NCI-H2196 treated with DMSO at 0.1 percent for 48 hours (cell line): ENCODE results near the gene SNX11.

Source experiments
- DNase-seq: peaks from one replicate; lab custom pipeline; 2025; ENCODE audit not compliant: unreplicated experiment; lab: John Stamatoyannopoulos, UW

SNX11 gene

DNA sequence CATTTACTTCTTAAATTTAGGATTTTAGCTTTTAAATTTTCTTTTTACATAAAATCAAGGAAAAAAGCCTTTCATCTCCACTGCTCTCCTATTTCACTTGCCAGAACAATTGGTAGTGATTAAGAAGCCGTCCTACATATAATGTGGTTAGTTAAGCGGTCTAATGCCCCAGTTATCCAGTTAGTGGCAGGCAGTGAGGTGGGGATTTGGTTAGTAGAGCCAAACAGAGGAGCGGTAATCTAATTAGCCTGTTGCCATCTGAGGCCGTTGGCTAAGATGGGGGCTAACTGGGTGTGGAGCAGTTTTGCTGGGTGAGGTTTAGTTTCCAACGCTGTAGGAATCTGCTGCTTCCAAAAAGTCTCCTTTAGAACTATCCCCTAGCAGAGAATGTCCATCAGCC, 22.4 kb downstream of the SNX11 start:
- no peak for DNase-seq

DNA sequence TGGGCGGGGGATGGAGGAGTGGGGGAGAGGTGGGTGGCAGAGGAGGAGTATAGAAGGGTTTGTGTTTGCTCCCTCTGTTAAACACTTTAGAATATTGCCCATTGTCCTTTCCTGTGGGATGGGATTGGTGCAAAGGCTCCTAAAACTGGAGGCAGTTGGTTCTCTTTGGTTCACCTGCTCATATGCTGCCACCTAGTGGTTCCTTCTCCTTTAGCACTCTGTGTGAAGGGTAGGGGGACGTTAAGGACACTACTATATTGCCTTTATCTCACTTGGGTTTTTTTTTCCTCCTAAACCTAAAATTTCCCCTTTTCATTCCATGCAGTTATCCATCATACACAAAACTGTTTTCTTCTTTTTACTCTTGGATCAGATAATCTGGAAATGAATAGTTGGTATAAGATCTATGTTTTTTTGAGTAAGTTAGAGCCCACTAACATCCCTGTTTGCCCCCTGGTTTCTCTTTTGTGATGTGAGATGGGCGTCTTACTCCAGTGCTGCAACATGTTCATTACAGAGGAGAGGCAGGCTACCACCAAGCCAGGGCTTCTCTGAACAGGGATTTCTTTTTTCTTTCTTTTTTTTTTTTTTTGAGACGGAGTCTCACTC, 23.8 kb downstream of the SNX11 start:
- DNase-seq: peak; percentile 45

DNA sequence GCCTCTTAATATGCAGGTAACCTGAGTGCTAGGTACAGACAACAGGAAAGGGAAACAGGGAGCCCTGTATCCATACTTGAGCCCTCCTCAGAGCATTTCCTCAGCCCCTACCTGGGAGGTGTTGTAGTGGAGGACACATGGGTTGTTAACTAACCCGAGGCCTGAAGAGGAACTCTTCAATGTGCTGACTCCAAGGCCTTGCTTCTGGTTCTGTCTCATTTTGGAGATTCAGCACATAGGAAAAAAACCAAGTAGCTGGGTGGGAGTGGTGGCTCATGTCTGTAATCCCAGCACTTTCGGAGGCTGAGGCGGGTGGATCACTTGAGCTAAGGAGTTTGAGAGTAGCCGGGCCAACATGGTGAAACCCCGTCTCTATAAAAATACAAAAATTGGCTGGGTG, 24.8 kb downstream of the SNX11 start:
- DNase-seq: no peak

DNA sequence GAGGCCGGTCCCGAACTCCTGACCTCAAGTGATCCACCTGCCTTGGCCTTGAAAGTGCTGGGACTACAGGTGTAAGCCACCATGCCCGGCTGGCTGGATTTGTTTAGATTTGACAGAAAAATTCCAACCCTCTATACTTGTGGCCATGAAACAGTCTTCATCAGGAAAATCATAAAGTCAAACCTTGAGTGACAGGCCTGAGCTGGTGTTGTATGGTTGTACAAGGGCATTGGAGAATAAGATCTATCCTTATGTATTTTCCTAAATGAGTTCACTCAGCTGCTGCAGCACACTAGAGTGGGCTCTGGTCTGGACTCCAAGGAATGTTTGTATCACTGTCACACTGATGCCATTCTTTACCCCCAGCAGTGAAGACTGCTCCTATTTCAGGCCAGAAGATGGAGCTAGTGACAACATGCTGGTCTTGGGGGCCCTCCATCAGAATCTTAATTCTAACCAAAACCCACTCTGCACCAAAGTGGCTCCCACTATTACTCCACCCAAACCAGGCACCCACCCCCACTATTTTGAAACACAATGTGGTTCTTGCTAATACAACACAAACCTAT, 27.4 kb downstream of the SNX11 start:
- no peak for DNase-seq

GRCh38 chr17:48137656-48138055, 30.1 kb downstream of the SNX11 start:
- DNase-seq: no peak

GRCh38 chr17:48139944-48140343, 32.4 kb downstream of the SNX11 start:
- no peak for DNase-seq

GRCh38 chr17:48143629-48144028, 36.1 kb downstream of the SNX11 start:
- DNase-seq: no peak

DNA sequence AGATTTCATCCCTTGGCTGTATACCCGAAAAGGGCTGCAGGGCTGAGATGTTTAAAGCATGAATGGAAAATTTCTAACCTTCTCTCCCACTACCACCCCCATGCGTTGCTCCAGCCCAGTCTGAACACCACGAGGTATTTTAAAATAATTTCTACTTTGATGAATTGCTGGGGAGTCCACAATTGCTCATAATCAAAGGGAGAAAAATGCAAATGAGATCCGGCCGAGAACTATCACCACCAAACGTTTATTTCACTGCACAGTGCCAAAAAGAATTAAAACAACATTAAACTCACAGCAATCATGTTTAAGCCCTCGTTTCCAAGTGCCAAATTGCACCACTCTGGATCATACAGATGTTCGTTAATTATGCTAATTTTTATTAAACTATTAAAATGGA, 36.7 kb downstream of the SNX11 start:
- no peak for DNase-seq

GRCh38 chr17:48144976-48145798, 37.6 kb downstream of the SNX11 start:
- DNase-seq: no peak

GRCh38 chr17:48148029-48148770, 40.6 kb downstream of the SNX11 start:
- DNase-seq: no peak

DNA sequence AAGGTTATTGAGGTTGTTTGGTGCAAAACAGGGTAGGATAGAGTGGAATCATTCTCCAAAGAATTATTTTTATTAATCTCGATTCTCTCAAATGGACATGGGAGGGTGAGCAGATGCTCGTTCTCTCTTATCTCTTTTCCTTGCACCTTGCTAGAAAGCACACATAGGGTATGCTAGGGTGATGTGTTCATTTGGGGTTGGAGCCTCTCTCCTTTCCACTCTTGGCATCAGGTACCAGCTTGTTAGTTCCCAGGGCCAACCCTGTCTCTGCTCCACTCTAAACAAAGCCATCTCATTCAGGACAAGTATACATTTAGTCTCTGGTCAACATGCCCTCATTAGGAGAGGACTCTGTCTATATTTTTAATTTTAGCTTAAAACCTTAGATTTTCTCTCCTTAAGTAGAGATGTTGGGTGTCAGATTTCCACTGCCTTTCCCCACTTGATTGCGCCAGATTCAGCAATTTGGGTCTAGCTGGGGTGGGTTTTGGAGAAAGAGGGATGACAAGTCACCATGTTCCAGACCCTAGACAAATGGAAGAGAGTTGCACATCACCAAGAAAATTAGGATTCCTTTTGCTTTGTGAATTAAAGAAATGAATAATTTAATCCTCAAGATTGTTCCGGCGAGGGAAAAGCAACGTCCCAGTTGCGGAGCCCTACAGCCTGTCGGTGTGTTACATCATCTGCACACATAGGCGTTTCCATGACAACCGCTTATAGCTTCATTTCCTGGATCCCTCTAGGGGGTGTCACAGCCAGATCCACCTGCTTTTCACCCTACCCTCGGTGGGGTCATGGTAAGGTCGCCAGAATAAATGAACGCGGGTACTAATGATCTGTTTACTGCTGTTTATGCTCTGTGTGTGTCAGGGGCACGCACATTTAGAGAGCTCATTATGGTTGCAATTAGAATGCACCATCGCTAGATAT, 41.6 kb downstream of the SNX11 start:
- DNase-seq: no peak

DNA sequence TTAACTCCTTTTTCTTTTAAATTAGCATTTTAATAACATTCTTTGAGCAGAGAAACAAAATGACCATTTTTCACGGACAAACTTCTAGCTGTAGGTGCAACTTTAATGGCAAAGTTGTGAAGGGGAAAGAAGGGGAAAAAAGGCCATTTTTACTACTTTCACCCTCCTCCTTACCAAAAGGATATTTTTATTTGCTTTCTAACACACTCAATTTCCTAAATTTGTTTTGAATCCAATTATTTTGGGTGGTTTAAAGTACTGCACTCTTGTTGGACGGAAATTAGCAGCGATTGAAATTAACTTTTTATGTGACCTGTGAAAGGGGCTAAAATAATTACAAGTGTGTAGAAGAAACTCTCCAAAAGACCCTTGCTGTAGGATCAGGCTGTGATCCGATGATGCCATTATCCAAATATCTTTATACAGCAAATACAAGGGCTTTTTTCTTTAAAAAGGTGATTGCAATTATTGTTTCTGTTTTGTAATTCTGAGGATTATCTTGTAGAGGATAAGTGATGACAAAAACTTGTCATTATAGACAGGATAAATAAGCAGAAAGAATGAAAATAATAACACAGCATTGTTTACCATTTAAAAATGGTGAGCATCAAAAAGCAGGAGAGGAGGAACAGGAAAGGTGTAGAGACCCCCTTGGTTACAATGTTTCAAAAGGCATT, 42.4 kb downstream of the SNX11 start:
- DNase-seq: no peak

GRCh38 chr17:48150597-48151001, 43.0 kb downstream of the SNX11 start:
- no peak for DNase-seq

- no peak for DNase-seq
Observed at GRCh38 chr17:48151220-48151619, 43.7 kb downstream of the SNX11 start.

DNA sequence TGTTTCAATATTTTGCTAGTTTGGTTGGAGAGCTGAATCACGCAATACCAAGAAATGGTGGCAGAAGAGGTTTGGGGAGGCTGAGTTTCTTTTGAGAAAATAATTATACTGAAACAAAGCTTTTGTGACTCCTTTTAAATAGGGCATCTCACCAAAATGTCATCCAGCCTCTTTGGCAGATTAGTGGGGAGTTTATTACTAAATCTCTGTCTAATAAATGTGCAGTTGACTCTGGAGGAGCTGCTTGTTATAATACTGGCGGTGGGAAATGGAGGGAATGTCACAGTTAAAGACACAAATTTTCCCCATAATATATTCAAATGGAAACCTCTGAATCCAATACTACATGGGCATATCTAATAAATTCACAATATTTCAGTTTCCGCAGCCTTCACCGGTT, 44.7 kb downstream of the SNX11 start:
- DNase-seq: no peak

- peak; percentile 47 for DNase-seq
Observed at GRCh38 chr17:48153691-48154358, 46.3 kb downstream of the SNX11 start.

GRCh38 chr17:48155889-48156611, 48.5 kb downstream of the SNX11 start:
- DNase-seq: no peak

GRCh38 chr17:48159232-48159631, 51.7 kb downstream of the SNX11 start:
- no peak for DNase-seq
